AG10803 (cell line): ENCODE measurements around the gene FOXK1.

Source experiments
- DNase-seq: peaks from one replicate; pipeline ENCODE4 v3.0.0; 2010; ENCODE audit warnings: low read depth
- H3K4me3 ChIP-seq: 2 replicates; pipeline ENCODE4 v1.5.1; 2011; ENCODE audit warnings: mild to moderate bottlenecking, low read length, control low read depth
- CTCF ChIP-seq: conservative IDR thresholded peaks from 2 replicates; pipeline ENCODE4 v1.5.1; 2011; ENCODE audit warnings: mild to moderate bottlenecking, low read length, control low read depth, inconsistent platforms

Gene FOXK1

GRCh38 chr7:4699841-4700240 lies 17.7 kb downstream of the FOXK1 start:
- DNase-seq = no peak
- no peak for TF ChIP-seq CTCF
- H3K4me3 ChIP-seq = no peak overlapping the region

- no peak overlapping the region for H3K4me3 ChIP-seq
- TF ChIP-seq CTCF = no peak
- peak; percentile 75 for DNase-seq
These were observed 18.6 kb downstream of the FOXK1 start for GRCh38 chr7:4700577-4701235.

- no peak for DNase-seq
- no peak for TF ChIP-seq CTCF
These were observed 20.9 kb downstream of the FOXK1 start for GRCh38 chr7:4702961-4703512.

GRCh38 chr7:4703532-4703931 lies 21.4 kb downstream of the FOXK1 start:
- no peak for TF ChIP-seq CTCF
- no peak for DNase-seq
- H3K4me3 ChIP-seq = no peak overlapping the region

More at GRCh38 chr7:4702961-4703512, 20.9 kb downstream of the FOXK1 start:
- H3K4me3 ChIP-seq = peak overlapping the region; percentile 9; the same call in 1 of the 2 replicates

GRCh38 chr7:4706384-4707216 lies 24.5 kb downstream of the FOXK1 start:
- TF ChIP-seq CTCF = no peak
- no peak overlapping the region for H3K4me3 ChIP-seq
- no peak for DNase-seq

GRCh38 chr7:4707217-4707741 lies 25.2 kb downstream of the FOXK1 start:
- DNase-seq = no peak
- H3K4me3 ChIP-seq = no peak overlapping the region
- no peak for TF ChIP-seq CTCF

- no peak for DNase-seq
- TF ChIP-seq CTCF = no peak
- no peak overlapping the region for H3K4me3 ChIP-seq
These were observed 25.9 kb downstream of the FOXK1 start for GRCh38 chr7:4707980-4708411.
